Mucosa of descending colon (tissue), 3 donors: ENCODE data around the gene DCAF17. TPM values are rescaled to one million over a fixed set of nuclear protein-coding genes. Genes with fewer than 3 reads are reported as not detected.
A peak's percentile ranks its signal among the peaks of the same experiment; 100 is the strongest.

Experiments used
- ATAC-seq: fragments of 200-7000 bp; cut with Tn5 transposase; one replicate; pipeline ENCODE4 v1.9.1; 2020; ENCODE audit warnings: mild to moderate bottlenecking, moderate library complexity
- DNase-seq, 3 donors: peaks; one replicate each; pipeline ENCODE4 v3.0.0-alpha.2; 2020
- H3K36me3 ChIP-seq: fragments of 200-600 bp; one replicate; pipeline ENCODE4 v1.8.0; 2021; ENCODE audit warnings: low read depth, mild to moderate bottlenecking
- H3K4me1 ChIP-seq: fragments of 200-600 bp; one replicate; pipeline ENCODE4 v1.8.0; 2021; ENCODE audit warnings: low read depth, mild to moderate bottlenecking
- H3K4me3 ChIP-seq: fragments of 200-600 bp; one replicate; pipeline ENCODE4 v1.8.0; 2021; ENCODE audit warnings: mild to moderate bottlenecking
- H3K9me3 ChIP-seq: fragments of 200-600 bp; one replicate; pipeline ENCODE4 v1.8.0; 2021; ENCODE audit warnings: mild to moderate bottlenecking
- CTCF ChIP-seq: fragments of 200-600 bp; IDR thresholded peaks from one replicate; pipeline ENCODE4 v1.8.0; 2022; ENCODE audit warnings: antibody characterized with exemption, mild to moderate bottlenecking
- intact Hi-C, 2 donors: fragments of 100-400 bp; cut with DNase I in 1 of 2; cut with micrococcal nuclease in 1 of 2; formaldehyde crosslinking; loops; one replicate each; pipeline versions ENCODE4 v1.11.0 to v1.11.1; 2022; cut with DNase I, micrococcal nuclease
- total RNA-seq, 3 donors: library from RNA; stranded (reverse); fragmentation: NEBNext Ultra II Directional in 2 of 3; extraction: Animal tissue kit (Norgen Biotek cat#: 25700) in 2 of 3; gene quantifications; one replicate each; pipeline versions ENCODE4 v1.2.1 to v1.2.4, GENCODE V29; 2021 to 2023
- donor health status: DM: no; HTN: no; CAD: no; lungs with moderate emphysema.
- donor health status: DM: no; HTN: no; CAD: no.
- donor health status: DM: no; HTN: yes; CAD: no.

The DCAF17 gene
- total RNA-seq, 3 donors from 2014 or later, result 12.0 to 21.5 (median 14.2) TPM

- peak; percentile 53 for ATAC-seq
- H3K4me1 ChIP-seq, result no peaks in the 10 kb centered on the region
- intact Hi-C loops, result no loop called here
- DNase-seq, result no peak
- H3K4me3 ChIP-seq, result no peak overlapping the region
- no peaks in the 10 kb centered on the region for H3K9me3 ChIP-seq
- no peak for TF ChIP-seq CTCF
- H3K36me3 ChIP-seq, result no peaks in the 10 kb centered on the region
Measured at GRCh38 chr2:171390941-171391516, 43.0 kb upstream of the DCAF17 start.

- ATAC-seq (peak; percentile 52), DNase-seq (no peak)
- intact Hi-C loops, result no loop called here
- no peaks in the 10 kb centered on the region for H3K9me3 ChIP-seq
- no peak overlapping the region for H3K4me3 ChIP-seq
- TF ChIP-seq CTCF, result no peak
- H3K4me1 ChIP-seq, result no peaks in the 10 kb centered on the region
- no peaks in the 10 kb centered on the region for H3K36me3 ChIP-seq
Measured at GRCh38 chr2:171391532-171391931, 42.5 kb upstream of the DCAF17 start.

- no peak for ATAC-seq
- Histone ChIP-seq H3K9me3 (no peaks in the 10 kb centered on the region), H3K4me3 (no peak overlapping the region), H3K36me3 (no peaks in the 10 kb centered on the region), H3K4me1 (no peaks in the 10 kb centered on the region)
- intact Hi-C loops, result no loop called here
- no peak for DNase-seq
- no peak for TF ChIP-seq CTCF
Measured at GRCh38 chr2:171393487-171393886, 40.5 kb upstream of the DCAF17 start.

GRCh38 chr2:171394164-171394740, 39.8 kb upstream of the DCAF17 start:
- DNase-seq (no peak), ATAC-seq (no peak)
- intact Hi-C loops, result no loop called here
- Histone ChIP-seq H3K9me3 (no peaks in the 10 kb centered on the region), H3K36me3 (no peaks in the 10 kb centered on the region), H3K4me3 (no peak overlapping the region), H3K4me1 (no peaks in the 10 kb centered on the region)
- TF ChIP-seq CTCF, result no peak

- no peak for TF ChIP-seq CTCF
- Histone ChIP-seq H3K9me3 (peaks cover 5% of the 10 kb centered on the region), H3K4me3 (no peak overlapping the region), H3K4me1 (no peaks in the 10 kb centered on the region), H3K36me3 (no peaks in the 10 kb centered on the region)
- DNase-seq, result no peak
- no peak for ATAC-seq
- intact Hi-C loops, result no loop called here
Measured at GRCh38 chr2:171399292-171399691, 34.7 kb upstream of the DCAF17 start.
